HCT116 (cell line): ENCODE measurements around the gene STARD7. TPM values are rescaled to one million over a fixed set of nuclear protein-coding genes. Genes with fewer than 3 reads are reported as not detected.

Experiments
- ATAC-seq: fragments of 200-7000 bp; cut with Tn5 transposase; 2 replicates; pipeline ENCODE4 v1.9.1; 2020; ENCODE audit warnings: mild to moderate bottlenecking, moderate library complexity
- BruUV-seq: library from RNA; stranded (reverse); fragments of 400-500 nt; replicated peaks from 2 replicates; lab custom pipeline; 2021; lab: Mats Ljungman, UMichigan
- CTCF ChIA-PET: fragments of 300-600 bp; sonication (Branson Sonifier 250); formaldehyde crosslinking; loops from one replicate; lab custom pipeline; 2021; ENCODE audit warnings: antibody characterized with exemption; lab: Charles Lee
- POLR2A ChIA-PET: fragments of 300-600, 350-600 bp; sonication (Branson Sonifier 250); formaldehyde crosslinking; loops from one replicate; lab custom pipeline; 2021; ENCODE audit warnings: antibody characterized with exemption; lab: Charles Lee
- RAD21 ChIA-PET, 2 experiments: fragments of 300-600 bp; sonication (Branson Sonifier 250); formaldehyde crosslinking; loops; one replicate each; lab custom pipeline; 2023; ENCODE audit warnings: low total read pairs in 2 of 2; ENCODE audit not compliant: uncharacterized antibody in 2 of 2, unreplicated experiment in 2 of 2, low non-redundant PET in 1 of 2; lab: Charles Lee
- DNase-seq: peaks from one replicate; pipeline ENCODE4 v3.0.0-alpha.2; 2010; ENCODE audit warnings: low read depth, low spot score
- H2AFZ ChIP-seq: fragments of 200-600 bp; shearing (Covaris generic), sonication (generic); 2 replicates; pipeline ENCODE4 v1.6.1; 2017; ENCODE audit warnings: low read depth, mixed run types, mixed read lengths, antibody characterized with exemption, low read length; ENCODE audit not compliant: poor library complexity, severe bottlenecking
- H3K27ac ChIP-seq: 2 replicates; pipeline ENCODE4 v1.5.1; 2012; ENCODE audit warnings: low read depth, low read length
- H3K27me3 ChIP-seq: fragments of 200-600 bp; sonication (generic); 2 replicates; pipeline ENCODE4 v1.6.1; 2016; ENCODE audit warnings: mixed run types, low read length, mixed read lengths; ENCODE audit not compliant: insufficient read depth
- H3K36me3 ChIP-seq, 2 experiments: fragments of 200-500 bp in 1 of 2; fragments of 200-600 bp in 1 of 2; sonication (Bioruptor generic) in 1 of 2; sonication (generic) in 1 of 2; 2 replicates each; pipeline versions ENCODE4 v1.5.1 to v1.6.1; 2014 to 2016; ENCODE audit warnings: low read length in 2 of 2, inconsistent platforms in 1 of 2, mixed read lengths in 1 of 2, mixed run types in 1 of 2; ENCODE audit not compliant: insufficient read depth in 2 of 2, control insufficient read depth in 1 of 2
- H3K4me1 ChIP-seq, 2 experiments: fragments of 200-600 bp in 1 of 2; sonication (generic) in 1 of 2; 2 replicates each; pipeline versions ENCODE4 v1.5.1 to v1.6.1; 2012 to 2017; ENCODE audit warnings: low read length in 2 of 2, inconsistent platforms in 1 of 2, mild to moderate bottlenecking in 1 of 2, mixed read lengths in 1 of 2, mixed run types in 1 of 2, moderate library complexity in 1 of 2; ENCODE audit not compliant: insufficient read depth in 2 of 2, control insufficient read depth in 1 of 2
- H3K4me2 ChIP-seq: fragments of 200-600 bp; sonication (generic); 2 replicates; pipeline ENCODE4 v1.6.1; 2017; ENCODE audit warnings: mixed run types, low read length, mixed read lengths
- H3K4me3 ChIP-seq, 2 experiments: fragments of 200-600 bp in 1 of 2; sonication (generic) in 1 of 2; replicated peaks in 1 of 2; 2 replicates each; pipeline ENCODE4 v1.5.1; 2011 to 2016; ENCODE audit warnings: low read length in 2 of 2, control low read depth in 1 of 2, low read depth in 1 of 2, mild to moderate bottlenecking in 1 of 2, mixed read lengths in 1 of 2, mixed run types in 1 of 2
- H3K79me2 ChIP-seq: fragments of 200-600 bp; sonication (generic); 2 replicates; pipeline ENCODE4 v1.6.1; 2017; ENCODE audit warnings: mild to moderate bottlenecking, mixed run types, low read length, moderate library complexity, mixed read lengths; ENCODE audit not compliant: insufficient read depth
- H3K9ac ChIP-seq: fragments of 200-600 bp; sonication (generic); 2 replicates; pipeline ENCODE4 v1.6.1; 2016; ENCODE audit warnings: low read length, mixed read lengths
- H3K9me2 ChIP-seq: fragments of 200-600 bp; sonication (generic), shearing (Covaris generic); 2 replicates; pipeline ENCODE4 v1.6.1; 2017; ENCODE audit warnings: mixed run types, mild to moderate bottlenecking, moderate library complexity; ENCODE audit not compliant: insufficient read depth
- H3K9me3 ChIP-seq, 2 experiments: fragments of 200-500 bp in 1 of 2; fragments of 200-600 bp in 1 of 2; sonication (Bioruptor generic) in 1 of 2; sonication (generic) in 1 of 2; 2 replicates each; pipeline ENCODE4 v1.6.1; 2014 to 2017; ENCODE audit warnings: low read length in 2 of 2, mixed read lengths in 2 of 2, inconsistent platforms in 1 of 2, low read depth in 1 of 2, mild to moderate bottlenecking in 1 of 2, mixed run types in 1 of 2, moderate library complexity in 1 of 2; ENCODE audit not compliant: control insufficient read depth in 1 of 2, insufficient read depth in 1 of 2
- H4K20me1 ChIP-seq: fragments of 200-600 bp; sonication (generic), shearing (Covaris generic); 2 replicates; pipeline ENCODE4 v1.6.1; 2017; ENCODE audit warnings: mixed run types, mild to moderate bottlenecking, moderate library complexity; ENCODE audit not compliant: insufficient read depth
- CBX3 ChIP-seq: IDR thresholded peaks from 2 replicates; pipeline ENCODE4 v1.6.1; 2012; ENCODE audit warnings: low read depth
- CEBPB ChIP-seq: IDR thresholded peaks from 2 replicates; pipeline ENCODE4 v1.6.1; 2012; ENCODE audit warnings: low read depth
- EGR1 ChIP-seq: IDR thresholded peaks from 2 replicates; pipeline ENCODE4 v1.6.1; 2012; ENCODE audit warnings: low read depth
- EZH2 ChIP-seq: fragments of 200-600 bp; sonication (generic); IDR thresholded peaks from 2 replicates; pipeline ENCODE4 v1.6.1; 2017; ENCODE audit warnings: antibody characterized with exemption, mixed run types
- JUND ChIP-seq: IDR thresholded peaks from 2 replicates; pipeline ENCODE4 v1.6.1; 2012
- POLR2AphosphoS5 ChIP-seq: IDR thresholded peaks from 2 replicates; pipeline ENCODE4 v1.6.1; 2011; ENCODE audit warnings: mild to moderate bottlenecking, low read depth, low read length, moderate library complexity
- SIN3A ChIP-seq: IDR thresholded peaks from 2 replicates; pipeline ENCODE4 v1.6.1; 2012; ENCODE audit warnings: low read depth
- SRF ChIP-seq: IDR thresholded peaks from 2 replicates; pipeline ENCODE4 v1.6.1; 2012; ENCODE audit warnings: low read depth
- TCF7L2 ChIP-seq: IDR thresholded peaks from 2 replicates; pipeline ENCODE4 v1.7.0; 2011; ENCODE audit warnings: borderline replicate concordance, inconsistent platforms; ENCODE audit not compliant: insufficient read depth, insufficient read length; ENCODE audit errors: extremely low read depth
- ZFX ChIP-seq: fragments of 450-650 bp; IDR thresholded peaks from 2 replicates; pipeline ENCODE4 v1.6.1; 2017
- ZNF274 ChIP-seq: fragments of 200-500 bp; sonication (Bioruptor generic); IDR thresholded peaks from 2 replicates; pipeline ENCODE4 v1.6.1; 2014; ENCODE audit warnings: mild to moderate bottlenecking, low read depth, low read length, inconsistent platforms
- intact Hi-C: fragments of 100-400 bp; cut with micrococcal nuclease; formaldehyde crosslinking; loops from 2 replicates; pipeline ENCODE4 v1.10.0; 2022
- total RNA-seq: library from RNA; stranded (reverse); gene quantifications from one replicate; pipeline ENCODE4 v1.2.1, GENCODE V29; 2021; ENCODE audit not compliant: unreplicated experiment
- TF ChIP-seq, protein P1 (sequence below): IDR thresholded peaks from 2 replicates; pipeline ENCODE4 v1.6.1; 2012
- TF ChIP-seq, protein P2 (sequence below): IDR thresholded peaks from 2 replicates; pipeline ENCODE4 v1.6.1; 2012
- TF ChIP-seq, protein P3 (sequence below): IDR thresholded peaks from 2 replicates; pipeline ENCODE4 v1.6.1; 2012; ENCODE audit warnings: low read depth
- TF ChIP-seq, protein P4 (sequence below): IDR thresholded peaks from 2 replicates; pipeline ENCODE4 v1.6.1; 2011; ENCODE audit warnings: mild to moderate bottlenecking, low read length, moderate library complexity; ENCODE audit not compliant: insufficient replicate concordance; ENCODE audit errors: extremely low read depth

STARD7 gene
- total RNA-seq, 1 experiment from 2014 or later = 160 TPM

DNA sequence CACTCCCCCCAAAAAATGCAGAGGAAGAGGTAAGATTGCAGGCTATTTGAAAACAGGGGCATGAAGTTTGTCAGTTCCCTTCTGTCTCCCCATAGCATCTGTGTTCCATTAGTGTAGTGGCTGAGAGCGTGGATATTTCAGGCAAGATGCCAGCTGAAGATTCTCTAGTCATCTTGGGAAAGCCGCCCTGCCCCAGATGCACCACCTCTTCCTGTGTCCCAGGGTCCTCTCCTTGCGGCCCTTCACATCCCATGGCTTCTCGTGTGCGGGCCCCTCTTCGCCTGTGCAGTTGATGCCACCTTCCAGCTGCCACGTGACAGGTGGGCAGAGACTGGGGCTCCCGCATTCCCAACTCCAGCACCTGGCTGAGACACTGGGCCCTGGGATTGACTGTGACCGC lies 41.0 kb upstream of the STARD7 start:
- H3K4me1 ChIP-seq = peaks cover 3 to 15% of the 10 kb centered on the region in 2 experiments; a peak in 3 of 4 replicates
- H3K9me3 ChIP-seq = no peaks in the 10 kb centered on the region
- ChIA-PET CTCF (no interaction called here), RAD21 (no interaction called here), POLR2A (no interaction called here)
- H2AFZ ChIP-seq = no peak overlapping the region
- H3K27me3 ChIP-seq = no peaks in the 10 kb centered on the region
- no peaks in the 10 kb centered on the region for H3K79me2 ChIP-seq
- no peaks in the 10 kb centered on the region for H4K20me1 ChIP-seq
- intact Hi-C loops = no loop called here
- DNase-seq = no peak
- BruUV-seq = no TSS peak
- H3K27ac ChIP-seq = no peak overlapping the region
- H3K9me2 ChIP-seq = no peaks in the 10 kb centered on the region
- H3K36me3 ChIP-seq = peaks cover 8 to 14% of the 10 kb centered on the region in 2 experiments; a peak in 3 of 4 replicates
- no peak overlapping the region for H3K4me2 ChIP-seq
- H3K9ac ChIP-seq = no peak overlapping the region
- H3K4me3 ChIP-seq = no peak overlapping the region
- TF ChIP-seq CEBPB = no peak
- no peak for TF ChIP-seq JUND
- no peak for TF ChIP-seq TCF7L2
- TF ChIP-seq ZNF274 = no peak
- TF ChIP-seq SIN3A = no peak
- TF ChIP-seq ZFX = no peak
- TF ChIP-seq, protein P1, sequence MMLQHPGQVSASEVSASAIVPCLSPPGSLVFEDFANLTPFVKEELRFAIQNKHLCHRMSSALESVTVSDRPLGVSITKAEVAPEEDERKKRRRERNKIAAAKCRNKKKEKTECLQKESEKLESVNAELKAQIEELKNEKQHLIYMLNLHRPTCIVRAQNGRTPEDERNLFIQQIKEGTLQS = no peak
- no peak for TF ChIP-seq SRF
- TF ChIP-seq, protein P2, sequence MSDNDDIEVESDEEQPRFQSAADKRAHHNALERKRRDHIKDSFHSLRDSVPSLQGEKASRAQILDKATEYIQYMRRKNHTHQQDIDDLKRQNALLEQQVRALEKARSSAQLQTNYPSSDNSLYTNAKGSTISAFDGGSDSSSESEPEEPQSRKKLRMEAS = no peak
- ATAC-seq = no peak

DNA sequence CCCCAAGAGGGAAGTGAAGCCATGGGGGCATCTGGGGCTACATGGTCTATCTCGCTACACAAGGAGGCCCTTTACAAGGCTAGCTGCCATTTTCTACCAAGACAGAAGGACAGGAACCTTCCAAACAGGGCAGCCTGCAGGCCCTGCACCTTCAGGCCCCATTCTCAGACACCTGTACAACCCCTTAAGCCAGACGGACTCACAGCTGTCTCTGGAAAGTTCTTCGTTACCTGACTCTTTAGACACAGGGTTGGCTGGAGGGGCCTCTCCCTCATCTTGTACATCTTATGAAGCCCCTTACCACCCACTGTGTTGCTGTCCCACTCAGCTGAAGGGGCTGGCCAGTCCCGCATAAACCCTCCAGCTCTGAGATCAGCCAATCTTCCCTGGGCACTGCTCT lies 40.0 kb upstream of the STARD7 start:
- intact Hi-C loops = no loop called here
- Histone ChIP-seq H3K4me2 (no peak overlapping the region), H3K27ac (no peak overlapping the region), H3K36me3 (peaks cover 8 to 12% of the 10 kb centered on the region in 2 experiments; a peak in 3 of 4 replicates), H3K9me3 (no peaks in the 10 kb centered on the region), H2AFZ (no peak overlapping the region), H3K9me2 (no peaks in the 10 kb centered on the region), H3K4me3 (no peak overlapping the region), H3K4me1 (peaks cover 3 to 15% of the 10 kb centered on the region in 2 experiments; a peak in 3 of 4 replicates), H4K20me1 (no peaks in the 10 kb centered on the region), H3K27me3 (no peaks in the 10 kb centered on the region), H3K9ac (no peak overlapping the region), H3K79me2 (no peaks in the 10 kb centered on the region)
- ChIA-PET CTCF (no interaction called here), POLR2A (no interaction called here), RAD21 (no interaction called here)
- DNase-seq (no peak), ATAC-seq (no peak)
- BruUV-seq = TSS peak; percentile 33
- TF ChIP-seq, protein P3, sequence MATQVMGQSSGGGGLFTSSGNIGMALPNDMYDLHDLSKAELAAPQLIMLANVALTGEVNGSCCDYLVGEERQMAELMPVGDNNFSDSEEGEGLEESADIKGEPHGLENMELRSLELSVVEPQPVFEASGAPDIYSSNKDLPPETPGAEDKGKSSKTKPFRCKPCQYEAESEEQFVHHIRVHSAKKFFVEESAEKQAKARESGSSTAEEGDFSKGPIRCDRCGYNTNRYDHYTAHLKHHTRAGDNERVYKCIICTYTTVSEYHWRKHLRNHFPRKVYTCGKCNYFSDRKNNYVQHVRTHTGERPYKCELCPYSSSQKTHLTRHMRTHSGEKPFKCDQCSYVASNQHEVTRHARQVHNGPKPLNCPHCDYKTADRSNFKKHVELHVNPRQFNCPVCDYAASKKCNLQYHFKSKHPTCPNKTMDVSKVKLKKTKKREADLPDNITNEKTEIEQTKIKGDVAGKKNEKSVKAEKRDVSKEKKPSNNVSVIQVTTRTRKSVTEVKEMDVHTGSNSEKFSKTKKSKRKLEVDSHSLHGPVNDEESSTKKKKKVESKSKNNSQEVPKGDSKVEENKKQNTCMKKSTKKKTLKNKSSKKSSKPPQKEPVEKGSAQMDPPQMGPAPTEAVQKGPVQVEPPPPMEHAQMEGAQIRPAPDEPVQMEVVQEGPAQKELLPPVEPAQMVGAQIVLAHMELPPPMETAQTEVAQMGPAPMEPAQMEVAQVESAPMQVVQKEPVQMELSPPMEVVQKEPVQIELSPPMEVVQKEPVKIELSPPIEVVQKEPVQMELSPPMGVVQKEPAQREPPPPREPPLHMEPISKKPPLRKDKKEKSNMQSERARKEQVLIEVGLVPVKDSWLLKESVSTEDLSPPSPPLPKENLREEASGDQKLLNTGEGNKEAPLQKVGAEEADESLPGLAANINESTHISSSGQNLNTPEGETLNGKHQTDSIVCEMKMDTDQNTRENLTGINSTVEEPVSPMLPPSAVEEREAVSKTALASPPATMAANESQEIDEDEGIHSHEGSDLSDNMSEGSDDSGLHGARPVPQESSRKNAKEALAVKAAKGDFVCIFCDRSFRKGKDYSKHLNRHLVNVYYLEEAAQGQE = no peak
- TF ChIP-seq EZH2 = no peak
- no peak for TF ChIP-seq EGR1
- TF ChIP-seq POLR2AphosphoS5 = no peak
- TF ChIP-seq TCF7L2 = no peak
- TF ChIP-seq ZNF274 = no peak
- TF ChIP-seq CBX3 = no peak
- no peak for TF ChIP-seq CEBPB
- TF ChIP-seq, protein P2 = no peak
- TF ChIP-seq, protein P4, sequence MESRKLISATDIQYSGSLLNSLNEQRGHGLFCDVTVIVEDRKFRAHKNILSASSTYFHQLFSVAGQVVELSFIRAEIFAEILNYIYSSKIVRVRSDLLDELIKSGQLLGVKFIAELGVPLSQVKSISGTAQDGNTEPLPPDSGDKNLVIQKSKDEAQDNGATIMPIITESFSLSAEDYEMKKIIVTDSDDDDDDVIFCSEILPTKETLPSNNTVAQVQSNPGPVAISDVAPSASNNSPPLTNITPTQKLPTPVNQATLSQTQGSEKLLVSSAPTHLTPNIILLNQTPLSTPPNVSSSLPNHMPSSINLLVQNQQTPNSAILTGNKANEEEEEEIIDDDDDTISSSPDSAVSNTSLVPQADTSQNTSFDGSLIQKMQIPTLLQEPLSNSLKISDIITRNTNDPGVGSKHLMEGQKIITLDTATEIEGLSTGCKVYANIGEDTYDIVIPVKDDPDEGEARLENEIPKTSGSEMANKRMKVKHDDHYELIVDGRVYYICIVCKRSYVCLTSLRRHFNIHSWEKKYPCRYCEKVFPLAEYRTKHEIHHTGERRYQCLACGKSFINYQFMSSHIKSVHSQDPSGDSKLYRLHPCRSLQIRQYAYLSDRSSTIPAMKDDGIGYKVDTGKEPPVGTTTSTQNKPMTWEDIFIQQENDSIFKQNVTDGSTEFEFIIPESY = no peak
